ENCODE data around the gene ZHX3. TPM values are rescaled to one million over a fixed set of nuclear protein-coding genes. Genes with fewer than 3 reads are reported as not detected.

ZHX3 gene
- total RNA-seq, 1 donor from 2014 or later: 14.5 TPM

GRCh38 chr20:41172296-41173140, 145.0 kb downstream of the ZHX3 start:
- DNase-seq (ENCODE audit: low read depth): no peak

GRCh38 chr20:41171736-41172295, 145.7 kb downstream of the ZHX3 start:
- Histone ChIP-seq H3K4me3 (ENCODE audit: low read depth, low read length) (no peak overlapping the region), H3K36me3 (ENCODE audit: control insufficient read depth, insufficient read depth, low read length) (peaks cover 33% of the 10 kb centered on the region), H3K27me3 (ENCODE audit: control insufficient read depth, insufficient read depth, low read length) (no peaks in the 10 kb centered on the region)
- DNase-seq (ENCODE audit: low read depth) (no peak), FAIRE-seq (no peak)
- TF ChIP-seq, protein P1, sequence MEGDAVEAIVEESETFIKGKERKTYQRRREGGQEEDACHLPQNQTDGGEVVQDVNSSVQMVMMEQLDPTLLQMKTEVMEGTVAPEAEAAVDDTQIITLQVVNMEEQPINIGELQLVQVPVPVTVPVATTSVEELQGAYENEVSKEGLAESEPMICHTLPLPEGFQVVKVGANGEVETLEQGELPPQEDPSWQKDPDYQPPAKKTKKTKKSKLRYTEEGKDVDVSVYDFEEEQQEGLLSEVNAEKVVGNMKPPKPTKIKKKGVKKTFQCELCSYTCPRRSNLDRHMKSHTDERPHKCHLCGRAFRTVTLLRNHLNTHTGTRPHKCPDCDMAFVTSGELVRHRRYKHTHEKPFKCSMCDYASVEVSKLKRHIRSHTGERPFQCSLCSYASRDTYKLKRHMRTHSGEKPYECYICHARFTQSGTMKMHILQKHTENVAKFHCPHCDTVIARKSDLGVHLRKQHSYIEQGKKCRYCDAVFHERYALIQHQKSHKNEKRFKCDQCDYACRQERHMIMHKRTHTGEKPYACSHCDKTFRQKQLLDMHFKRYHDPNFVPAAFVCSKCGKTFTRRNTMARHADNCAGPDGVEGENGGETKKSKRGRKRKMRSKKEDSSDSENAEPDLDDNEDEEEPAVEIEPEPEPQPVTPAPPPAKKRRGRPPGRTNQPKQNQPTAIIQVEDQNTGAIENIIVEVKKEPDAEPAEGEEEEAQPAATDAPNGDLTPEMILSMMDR (IDR thresholded peaks at IDR 0.05; ENCODE audit: insufficient read depth, low read length, severe bottlenecking): no peak

More at GRCh38 chr20:41172296-41173140, 145.0 kb downstream of the ZHX3 start:
- TF ChIP-seq, protein P1 (IDR thresholded peaks at IDR 0.05; ENCODE audit: insufficient read depth, low read length, severe bottlenecking): no peak
- Histone ChIP-seq H3K4me3 (ENCODE audit: low read depth, low read length) (no peak overlapping the region), H3K27me3 (ENCODE audit: control insufficient read depth, insufficient read depth, low read length) (no peaks in the 10 kb centered on the region), H3K36me3 (ENCODE audit: control insufficient read depth, insufficient read depth, low read length) (peaks cover 29% of the 10 kb centered on the region)
- FAIRE-seq: peak; percentile 58

GRCh38 chr20:41170386-41171105, 147.0 kb downstream of the ZHX3 start:
- Histone ChIP-seq H3K36me3 (ENCODE audit: control insufficient read depth, insufficient read depth, low read length) (peaks cover 42% of the 10 kb centered on the region), H3K4me3 (ENCODE audit: low read depth, low read length) (no peak overlapping the region), H3K27me3 (ENCODE audit: control insufficient read depth, insufficient read depth, low read length) (no peaks in the 10 kb centered on the region)
- no peak for FAIRE-seq
- TF ChIP-seq, protein P1 (IDR thresholded peaks at IDR 0.05; ENCODE audit: insufficient read depth, low read length, severe bottlenecking): no peak
- no peak for DNase-seq (ENCODE audit: low read depth)

DNA sequence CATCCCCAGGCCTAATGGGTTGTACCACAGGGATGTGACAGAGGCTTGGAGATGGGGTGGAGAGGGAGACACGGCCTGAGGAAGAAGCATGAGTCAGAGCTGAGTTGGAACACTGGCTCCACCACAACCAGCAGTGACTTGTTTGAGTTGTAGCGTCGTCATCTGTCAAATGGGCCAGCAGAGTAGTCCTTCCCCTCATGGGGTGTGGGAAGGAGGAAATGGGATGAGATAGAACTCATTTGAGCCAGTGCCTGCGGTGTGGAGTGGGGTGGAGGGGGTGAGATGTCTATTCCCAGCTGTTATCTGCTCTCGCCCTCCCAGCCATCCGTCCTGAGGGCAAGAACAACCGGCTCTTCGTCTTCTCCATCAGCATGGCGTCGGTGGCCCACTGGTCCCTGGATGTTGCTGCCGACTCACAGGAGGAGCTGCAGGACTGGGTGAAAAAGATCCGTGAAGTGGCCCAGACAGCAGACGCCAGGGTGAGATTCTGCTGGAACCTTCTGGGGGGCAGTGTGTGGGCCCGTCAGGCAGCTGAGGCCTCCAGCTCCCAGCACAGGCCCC, 147.7 kb downstream of the ZHX3 start:
- peaks cover 47% of the 10 kb centered on the region for H3K36me3 ChIP-seq (ENCODE audit: control insufficient read depth, insufficient read depth, low read length)
- no peak for FAIRE-seq

GRCh38 chr20:41169162-41169690, 148.3 kb downstream of the ZHX3 start:
- peak; percentile 18 for FAIRE-seq
- Histone ChIP-seq H3K27me3 (ENCODE audit: control insufficient read depth, insufficient read depth, low read length) (no peaks in the 10 kb centered on the region), H3K4me3 (ENCODE audit: low read depth, low read length) (no peak overlapping the region), H3K36me3 (ENCODE audit: control insufficient read depth, insufficient read depth, low read length) (peaks cover 46% of the 10 kb centered on the region)
- DNase-seq (ENCODE audit: low read depth): no peak
- TF ChIP-seq, protein P1 (IDR thresholded peaks at IDR 0.05; ENCODE audit: insufficient read depth, low read length, severe bottlenecking): no peak

More for the DNA sequence above, 147.7 kb downstream of the ZHX3 start:
- peak; percentile 93 for DNase-seq (ENCODE audit: low read depth)
- TF ChIP-seq, protein P1 (IDR thresholded peaks at IDR 0.05; ENCODE audit: insufficient read depth, low read length, severe bottlenecking): no peak
- H3K4me3 ChIP-seq (ENCODE audit: low read depth, low read length): no peak overlapping the region
- no peaks in the 10 kb centered on the region for H3K27me3 ChIP-seq (ENCODE audit: control insufficient read depth, insufficient read depth, low read length)
